Gastroesophageal sphincter (tissue), 3 donors: ENCODE data around the gene HNRNPD.
"Not testable (repeated sequence)": the region's sequence is repeated elsewhere in the genome, so short reads cannot be mapped to it uniquely, and the experiment has no call there.

Experiments
- CTCF ChIP-seq, 4 experiments: fragments of 200-600 bp in 2 of 4; fragments of 450-650 bp in 2 of 4; sonication (generic) in 1 of 4; IDR thresholded peaks; one replicate each; pipeline ENCODE4 v1.5.1; 2017 to 2019; ENCODE audit warnings: antibody characterized with exemption in 4 of 4, mild to moderate bottlenecking in 2 of 4, moderate library complexity in 2 of 4
- EP300 ChIP-seq: sonication (generic); formaldehyde crosslinking; IDR thresholded peaks from one replicate; pipeline ENCODE4 v1.6.1; 2017; ENCODE audit warnings: antibody characterized with exemption, mild to moderate bottlenecking
- POLR2A ChIP-seq, 2 donors: fragments of 450-650 bp; IDR thresholded peaks; one replicate each; pipeline ENCODE4 v1.6.1; 2017; ENCODE audit warnings: antibody characterized with exemption in 2 of 2, mild to moderate bottlenecking in 2 of 2, moderate library complexity in 1 of 2

GRCh38 chr4:82366431-82366830 is 7.4 kb downstream of the HNRNPD start:
- not testable (repeated sequence) for TF ChIP-seq CTCF (IDR thresholded peaks at IDR 0.05); POLR2A (IDR thresholded peaks at IDR 0.05); EP300
